ENCODE results near the gene COPB2. TPM values are rescaled to one million over a fixed set of nuclear protein-coding genes. Genes with fewer than 3 reads are reported as not detected.
"Not testable (repeated sequence)": the region's sequence is repeated elsewhere in the genome, so short reads cannot be mapped to it uniquely, and the experiment has no call there.

COPB2 gene
- total and polyA plus RNA-seq, 4 experiments from 2014 or later = 55.1 to 80.6 (median 79.0) TPM

DNA sequence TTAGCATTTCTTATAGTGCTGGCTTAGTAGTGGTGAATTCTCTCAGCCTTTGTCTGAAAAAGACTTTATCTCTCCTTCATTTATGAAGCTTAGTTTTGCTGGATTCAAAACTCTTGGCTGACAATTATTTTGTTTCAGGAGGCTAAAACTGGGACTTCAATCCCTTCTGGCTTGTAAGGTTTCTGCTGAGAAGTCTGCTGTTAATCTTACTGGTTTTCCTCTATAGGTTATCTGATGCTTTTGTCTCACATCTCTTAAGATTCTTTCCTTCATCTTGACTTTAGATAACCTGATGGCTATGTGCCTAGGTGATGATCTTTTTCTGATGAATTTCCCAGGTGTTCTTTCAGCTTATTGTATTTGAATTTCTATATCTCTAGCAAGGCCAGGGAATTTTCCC, 23.4 kb upstream of the COPB2 start:
- H3K27ac Mint-ChIP-seq; H3K4me3 ChIP-seq (ENCODE audit: low read length in 2 of 2); H3K27me3 ChIP-seq (ENCODE audit: insufficient read depth, low read length); H3K4me1 ChIP-seq (ENCODE audit: insufficient read depth, low read length); H3K4me1 Mint-ChIP-seq; H3K27ac ChIP-seq (ENCODE audit: low read depth, low read length); POLR2A ChIA-PET (ENCODE audit: partially characterized antibody); intact Hi-C loops (cut with micrococcal nuclease); H3K27me3 Mint-ChIP-seq; H3K4me3 Mint-ChIP-seq; H3K9me3 ChIP-seq (ENCODE audit: control insufficient read depth in 1 of 2, low read length in 2 of 2); H3K36me3 ChIP-seq (ENCODE audit: insufficient read depth, low read length); DNase-seq; CTCF ChIA-PET (ENCODE audit: partially characterized antibody): not testable (repeated sequence)
- peaks cover 0 to 94% (median 86%) of the 10 kb centered on the region in 8 donors for H3K9me3 Mint-ChIP-seq
- H3K36me3 Mint-ChIP-seq = peaks cover 19 to 22% of the 10 kb centered on the region in 2 donors

- intact Hi-C loops (cut with micrococcal nuclease); DNase-seq; H3K36me3 ChIP-seq (ENCODE audit: insufficient read depth, low read length); H3K27me3 ChIP-seq (ENCODE audit: insufficient read depth, low read length); H3K27me3 Mint-ChIP-seq; H3K27ac Mint-ChIP-seq; CTCF ChIA-PET (ENCODE audit: partially characterized antibody); H3K4me1 Mint-ChIP-seq; H3K4me1 ChIP-seq (ENCODE audit: insufficient read depth, low read length); H3K27ac ChIP-seq (ENCODE audit: low read depth, low read length); POLR2A ChIA-PET (ENCODE audit: partially characterized antibody); H3K9me3 ChIP-seq (ENCODE audit: control insufficient read depth in 1 of 2, low read length in 2 of 2); H3K4me3 ChIP-seq (ENCODE audit: low read length in 2 of 2); H3K4me3 Mint-ChIP-seq: not testable (repeated sequence)
- H3K9me3 Mint-ChIP-seq = peaks cover 0 to 42% (median 33%) of the 10 kb centered on the region in 8 donors
- peaks cover 4 to 10% of the 10 kb centered on the region in 2 donors for H3K36me3 Mint-ChIP-seq
Observed at GRCh38 chr3:139401155-139401554, 11.7 kb upstream of the COPB2 start.

DNA sequence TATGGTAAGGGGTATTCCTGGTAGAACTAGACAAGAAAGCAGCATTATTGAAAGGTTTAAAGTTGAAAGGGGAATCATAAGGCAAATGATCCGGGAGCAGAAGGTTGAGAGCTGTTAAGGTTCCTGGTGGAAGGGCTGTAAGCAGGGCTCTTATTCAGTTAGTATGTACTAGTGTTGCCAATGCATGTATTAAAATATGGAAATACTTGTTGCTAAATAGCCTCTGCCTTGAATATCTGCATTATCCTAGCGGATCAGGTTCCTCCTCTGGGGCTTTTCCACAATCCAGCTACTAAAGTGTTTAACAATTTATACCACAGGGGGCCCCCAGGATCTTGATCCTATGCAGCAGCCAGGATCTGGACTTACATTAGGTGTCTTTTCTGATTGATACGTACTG, 7.3 kb upstream of the COPB2 start:
- ChIA-PET CTCF (ENCODE audit: partially characterized antibody) (no interaction called here), POLR2A (ENCODE audit: partially characterized antibody) (no interaction called here)
- intact Hi-C loops (cut with micrococcal nuclease) = loop anchor here (10.0 kb wide), 1 partner anchor 278 kb away; the partner anchor contains the start of gene NMNAT3
- DNase-seq = no peak
- Mint-ChIP-seq H3K36me3 (peaks cover 0 to 4% of the 10 kb centered on the region in 2 donors), H3K4me3 (no peak overlapping the region), H3K27me3 (no peaks in the 10 kb centered on the region), H3K27ac (no peak overlapping the region), H3K9me3 (peaks cover 0 to 9% (median 4%) of the 10 kb centered on the region in 8 donors), H3K4me1 (peaks cover 0 to 2% (median 0%) of the 10 kb centered on the region in 4 donors)
- no peaks in the 10 kb centered on the region for H3K4me1 ChIP-seq (ENCODE audit: insufficient read depth, low read length)
- H3K27ac ChIP-seq (ENCODE audit: low read depth, low read length) = no peak overlapping the region
- H3K36me3 ChIP-seq (ENCODE audit: insufficient read depth, low read length) = no peaks in the 10 kb centered on the region
- no peak overlapping the region for H3K4me3 ChIP-seq (ENCODE audit: low read length in 2 of 2)
- no peaks in the 10 kb centered on the region for H3K9me3 ChIP-seq (ENCODE audit: control insufficient read depth in 1 of 2, low read length in 2 of 2)
- no peaks in the 10 kb centered on the region for H3K27me3 ChIP-seq (ENCODE audit: insufficient read depth, low read length)

- Histone ChIP-seq H3K4me3 (ENCODE audit: low read length in 2 of 2) (no peak overlapping the region), H3K27ac (ENCODE audit: low read depth, low read length) (no peak overlapping the region), H3K27me3 (ENCODE audit: insufficient read depth, low read length) (no peaks in the 10 kb centered on the region), H3K9me3 (ENCODE audit: control insufficient read depth in 1 of 2, low read length in 2 of 2) (no peaks in the 10 kb centered on the region), H3K36me3 (ENCODE audit: insufficient read depth, low read length) (no peaks in the 10 kb centered on the region), H3K4me1 (ENCODE audit: insufficient read depth, low read length) (no peaks in the 10 kb centered on the region)
- intact Hi-C loops (cut with micrococcal nuclease) = loop anchor here (5.0 to 10.0 kb wide), 2 partner anchors 281 to 802 kb away; partner anchors contain the start of genes CEP70 and NMNAT3
- POLR2A ChIA-PET (ENCODE audit: partially characterized antibody) = no interaction called here
- peaks cover 6 to 15% (median 10%) of the 10 kb centered on the region in 4 donors for H3K4me1 Mint-ChIP-seq
- DNase-seq = no peak
- H3K4me3 Mint-ChIP-seq = peak overlapping the region in 1 of 8 donors; percentile 55
- H3K9me3 Mint-ChIP-seq = no peaks in the 10 kb centered on the region
- H3K36me3 Mint-ChIP-seq = peaks cover 1 to 9% of the 10 kb centered on the region in 2 donors
- no peak overlapping the region for H3K27ac Mint-ChIP-seq
- CTCF ChIA-PET (ENCODE audit: partially characterized antibody) = interaction anchor here (1.0 kb wide), 1 partner anchor 33 kb away, joined by 3 read pairs; no protein-coding TSS in a partner anchor
- H3K27me3 Mint-ChIP-seq = no peaks in the 10 kb centered on the region
Observed at GRCh38 chr3:139394116-139394515, 4.7 kb upstream of the COPB2 start.

- POLR2A ChIA-PET (ENCODE audit: partially characterized antibody) = interaction anchor here (0.7 to 1.9 kb wide), 5 partner anchors 9 to 795 kb away, joined by 3 to 13 read pairs (median 3); partner anchors contain the start of genes CEP70 and MRPS22
- H3K4me3 Mint-ChIP-seq = peak overlapping the region; percentile 92 to 99 (median 98)
- H3K4me1 Mint-ChIP-seq = peaks cover 32 to 55% (median 47%) of the 10 kb centered on the region in 4 donors
- H3K4me1 ChIP-seq (ENCODE audit: insufficient read depth, low read length) = peaks cover 38% of the 10 kb centered on the region
- no peaks in the 10 kb centered on the region for H3K9me3 ChIP-seq (ENCODE audit: control insufficient read depth in 1 of 2, low read length in 2 of 2)
- no peaks in the 10 kb centered on the region for H3K27me3 ChIP-seq (ENCODE audit: insufficient read depth, low read length)
- H3K36me3 Mint-ChIP-seq = peaks cover 0 to 20% of the 10 kb centered on the region in 2 donors
- DNase-seq = peak in 4 of 5 donors; percentile 0 to 47 (median 7)
- CTCF ChIA-PET (ENCODE audit: partially characterized antibody) = interaction anchor here (1.1 to 1.4 kb wide), 3 partner anchors 25 to 465 kb away, joined by 3 read pairs; no protein-coding TSS in a partner anchor
- H3K27ac ChIP-seq (ENCODE audit: low read depth, low read length) = peak overlapping the region; percentile 93
- H3K9me3 Mint-ChIP-seq = no peaks in the 10 kb centered on the region
- H3K4me3 ChIP-seq (ENCODE audit: low read length in 2 of 2) = peak overlapping the region; percentile 92 to 97
- intact Hi-C loops (cut with micrococcal nuclease) = loop anchor here (1.0 kb wide), 1 partner anchor 46 kb away; no protein-coding TSS in a partner anchor
- H3K27me3 Mint-ChIP-seq = no peaks in the 10 kb centered on the region
- peak overlapping the region; percentile 96 to 100 (median 100) for H3K27ac Mint-ChIP-seq
- H3K36me3 ChIP-seq (ENCODE audit: insufficient read depth, low read length) = no peaks in the 10 kb centered on the region
Observed at GRCh38 chr3:139388821-139389551, 461 bp downstream of the COPB2 start.

GRCh38 chr3:139388077-139388476, 1.4 kb downstream of the COPB2 start:
- peaks cover 0 to 24% of the 10 kb centered on the region in 2 donors for H3K36me3 Mint-ChIP-seq
- H3K4me1 Mint-ChIP-seq = peaks cover 34 to 58% (median 49%) of the 10 kb centered on the region in 4 donors
- Histone ChIP-seq H3K36me3 (ENCODE audit: insufficient read depth, low read length) (no peaks in the 10 kb centered on the region), H3K9me3 (ENCODE audit: control insufficient read depth in 1 of 2, low read length in 2 of 2) (no peaks in the 10 kb centered on the region), H3K4me1 (ENCODE audit: insufficient read depth, low read length) (peaks cover 38% of the 10 kb centered on the region), H3K27me3 (ENCODE audit: insufficient read depth, low read length) (no peaks in the 10 kb centered on the region), H3K4me3 (ENCODE audit: low read length in 2 of 2) (no peak overlapping the region), H3K27ac (ENCODE audit: low read depth, low read length) (no peak overlapping the region)
- peak overlapping the region in 7 of 8 donors; percentile 66 to 99 (median 92) for H3K4me3 Mint-ChIP-seq
- intact Hi-C loops (cut with micrococcal nuclease) = no loop called here
- H3K27me3 Mint-ChIP-seq = no peaks in the 10 kb centered on the region
- DNase-seq = no peak
- ChIA-PET POLR2A (ENCODE audit: partially characterized antibody) (no interaction called here), CTCF (ENCODE audit: partially characterized antibody) (no interaction called here)
- peak overlapping the region in 5 of 7 donors; percentile 42 to 96 (median 62) for H3K27ac Mint-ChIP-seq
- H3K9me3 Mint-ChIP-seq = no peaks in the 10 kb centered on the region

GRCh38 chr3:139382291-139382690, 7.2 kb downstream of the COPB2 start:
- POLR2A ChIA-PET (ENCODE audit: partially characterized antibody); H3K9me3 Mint-ChIP-seq; DNase-seq; H3K27me3 Mint-ChIP-seq; H3K9me3 ChIP-seq (ENCODE audit: control insufficient read depth in 1 of 2, low read length in 2 of 2); H3K27ac ChIP-seq (ENCODE audit: low read depth, low read length); CTCF ChIA-PET (ENCODE audit: partially characterized antibody); H3K27me3 ChIP-seq (ENCODE audit: insufficient read depth, low read length); H3K4me3 Mint-ChIP-seq; intact Hi-C loops (cut with micrococcal nuclease); H3K4me3 ChIP-seq (ENCODE audit: low read length in 2 of 2): not testable (repeated sequence)
- H3K4me1 Mint-ChIP-seq = peaks cover 31 to 56% (median 41%) of the 10 kb centered on the region in 4 donors
- H3K27ac Mint-ChIP-seq = peak overlapping the region in 1 of 7 donors; percentile 84
- H3K36me3 ChIP-seq (ENCODE audit: insufficient read depth, low read length) = peaks cover 31% of the 10 kb centered on the region
- H3K36me3 Mint-ChIP-seq = peaks cover 33 to 55% of the 10 kb centered on the region in 2 donors
- H3K4me1 ChIP-seq (ENCODE audit: insufficient read depth, low read length) = peaks cover 25% of the 10 kb centered on the region

Measured in CD4-positive, alpha-beta memory T cell (primary cell).